ENCODE measurements around the gene ERVK3-1.
A peak's percentile ranks its signal among the peaks of the same experiment; 100 is the strongest.
"Not testable (repeated sequence)": the region's sequence is repeated elsewhere in the genome, so short reads cannot be mapped to it uniquely, and the experiment has no call there.

ERVK3-1 gene

DNA sequence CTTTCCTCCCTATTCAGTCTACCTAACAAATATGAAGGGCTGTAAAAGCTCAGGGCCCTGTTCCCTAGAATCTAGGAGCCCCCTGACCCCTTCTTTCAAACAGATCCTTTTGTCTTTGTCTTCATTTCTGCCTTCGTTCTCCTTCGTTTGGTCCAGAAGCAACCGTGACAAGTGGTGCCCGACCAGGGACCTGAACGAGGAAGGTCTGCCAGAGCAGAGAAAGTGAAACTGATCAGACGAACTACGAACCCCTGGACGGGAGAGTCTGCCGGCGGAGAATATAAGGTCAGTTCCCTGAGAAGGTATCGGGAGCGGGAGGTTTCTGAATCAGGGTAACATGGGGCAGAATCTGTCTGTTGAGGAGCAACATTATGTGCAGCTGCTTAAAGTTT lies 751 bp downstream of the ERVK3-1 start:
- no peak for DNase-seq

DNA sequence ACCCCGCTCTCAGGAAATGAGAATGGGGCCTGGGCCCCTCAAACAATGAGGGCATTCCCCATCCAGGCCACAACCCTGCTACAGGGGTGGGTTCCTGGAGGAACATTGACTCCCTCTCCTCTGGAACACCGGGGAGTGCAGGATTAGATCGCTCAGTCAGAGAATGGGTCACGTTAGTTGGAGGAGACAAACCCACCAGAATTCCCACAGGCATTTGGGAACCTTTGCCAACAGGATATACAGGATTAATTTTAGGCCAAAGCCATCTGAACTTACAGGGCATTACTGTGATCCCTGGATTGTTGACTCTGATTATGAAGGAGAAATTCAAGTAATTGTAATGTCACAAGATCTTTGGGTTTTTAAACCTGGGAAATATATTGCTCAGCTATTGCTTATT lies 2.6 kb downstream of the ERVK3-1 start:
- no peak for DNase-seq

DNA sequence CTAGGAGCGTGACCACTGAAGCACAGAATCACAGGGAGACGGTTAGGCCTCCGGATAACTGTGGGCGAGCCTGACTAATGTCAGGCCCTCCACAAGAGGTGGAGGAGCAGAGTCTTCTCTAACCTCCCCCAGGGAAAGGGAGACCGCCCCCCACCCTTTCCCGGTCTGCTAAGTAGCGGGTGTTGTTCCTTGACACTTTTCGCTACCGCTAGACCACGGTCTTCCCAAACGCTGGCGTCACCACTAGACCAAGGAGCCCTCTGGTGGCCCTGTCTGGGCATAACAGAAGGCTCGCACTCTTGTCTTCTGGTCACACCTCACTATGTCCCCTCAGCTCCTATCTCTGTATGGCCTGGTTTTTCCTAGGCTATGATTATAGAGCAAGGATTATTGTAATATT lies 5.5 kb downstream of the ERVK3-1 start:
- DNase-seq, result not testable (repeated sequence)

DNA sequence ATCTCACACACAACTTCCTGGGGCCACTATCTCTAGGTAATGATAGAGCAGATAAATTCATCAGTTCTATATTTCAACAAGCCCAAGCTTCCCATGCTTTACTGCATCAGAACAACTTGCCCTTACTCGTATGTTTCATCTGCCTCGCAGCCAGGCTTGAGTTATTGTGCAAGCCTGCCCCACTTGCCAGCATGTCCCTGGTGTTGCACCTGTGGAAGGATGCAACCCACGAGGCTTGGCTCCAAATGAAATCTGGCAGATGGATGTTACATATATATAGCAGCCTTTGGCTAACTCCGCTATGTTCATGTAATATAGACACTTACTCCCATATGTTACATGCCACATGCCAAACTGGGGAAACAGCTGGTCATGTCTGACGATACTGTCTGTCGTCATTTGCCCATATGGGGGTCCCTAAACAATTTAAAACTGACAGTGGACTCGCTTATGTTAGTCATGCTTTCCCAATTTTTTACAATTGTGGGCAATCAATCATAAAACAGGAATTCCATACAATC lies 6.2 kb downstream of the ERVK3-1 start:
- peak in 1 of 2 donors; percentile 20 for DNase-seq

DNA sequence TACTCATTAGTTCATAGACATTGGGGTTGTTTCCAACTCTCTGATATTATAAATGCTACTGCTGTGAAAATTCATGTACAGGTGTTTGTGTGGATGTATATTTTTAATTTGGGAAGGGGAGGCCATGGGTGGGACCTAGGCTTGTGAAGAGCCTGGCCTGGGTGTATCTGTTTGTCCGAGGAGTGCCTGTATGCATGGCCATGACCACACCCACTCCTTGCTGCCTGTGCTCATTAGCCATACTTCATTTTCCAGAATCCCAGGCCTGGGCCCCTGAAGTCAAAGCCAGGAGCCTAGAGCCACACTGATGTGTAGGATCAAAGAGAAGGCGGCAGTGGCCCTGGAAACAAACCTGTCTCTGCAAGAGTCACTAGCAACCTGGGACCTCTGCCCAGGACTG lies 10.4 kb downstream of the ERVK3-1 start:
- no peak for DNase-seq

DNA sequence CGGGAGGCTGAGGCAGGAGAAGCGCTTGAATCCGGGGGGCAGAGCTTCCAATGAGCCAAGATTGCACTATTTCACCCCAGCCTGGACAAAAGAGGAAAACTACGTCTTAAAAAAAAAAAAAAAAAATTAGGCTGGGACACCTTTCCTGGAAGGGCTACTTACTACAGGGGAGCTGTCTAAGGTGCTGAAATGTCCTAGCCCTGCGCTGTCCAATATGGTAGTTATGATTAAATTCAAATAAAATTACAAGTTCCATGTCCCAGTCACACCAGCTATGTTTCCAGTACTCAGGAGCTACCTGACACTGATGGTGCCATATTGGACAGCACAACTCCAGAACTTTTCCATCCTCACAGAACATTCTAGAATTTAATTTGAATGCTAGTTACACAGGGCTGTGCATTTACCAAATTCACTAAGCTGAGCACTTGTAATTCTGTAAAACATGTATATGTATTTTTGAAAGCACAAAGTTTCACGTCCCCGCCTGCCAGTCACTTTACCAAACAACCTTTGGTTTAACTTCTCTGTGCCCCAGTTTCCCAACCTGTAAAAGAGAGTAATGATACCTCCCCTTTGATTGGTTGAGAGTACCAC lies 12.4 kb downstream of the ERVK3-1 start:
- no peak for DNase-seq

DNA sequence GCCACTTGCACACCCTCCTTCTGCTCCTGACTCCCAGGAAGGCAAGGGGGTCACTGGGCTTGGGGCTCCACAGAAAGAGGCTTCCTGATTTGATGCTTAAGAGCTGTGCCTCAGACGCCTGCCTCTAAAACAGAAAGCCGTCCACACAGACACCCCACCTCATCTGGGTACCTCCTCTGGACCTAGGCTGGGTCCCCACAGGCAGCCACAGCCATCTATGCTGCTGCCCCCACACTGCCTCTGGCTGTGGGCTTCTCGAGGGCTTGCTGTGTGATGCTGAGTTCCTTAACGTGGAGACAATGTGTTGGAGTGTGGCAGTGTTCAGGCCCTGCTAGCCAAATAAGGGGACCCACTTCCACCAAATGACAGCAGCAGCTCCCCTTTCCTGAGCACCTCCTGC lies 13.1 kb downstream of the ERVK3-1 start:
- no peak for DNase-seq

DNA sequence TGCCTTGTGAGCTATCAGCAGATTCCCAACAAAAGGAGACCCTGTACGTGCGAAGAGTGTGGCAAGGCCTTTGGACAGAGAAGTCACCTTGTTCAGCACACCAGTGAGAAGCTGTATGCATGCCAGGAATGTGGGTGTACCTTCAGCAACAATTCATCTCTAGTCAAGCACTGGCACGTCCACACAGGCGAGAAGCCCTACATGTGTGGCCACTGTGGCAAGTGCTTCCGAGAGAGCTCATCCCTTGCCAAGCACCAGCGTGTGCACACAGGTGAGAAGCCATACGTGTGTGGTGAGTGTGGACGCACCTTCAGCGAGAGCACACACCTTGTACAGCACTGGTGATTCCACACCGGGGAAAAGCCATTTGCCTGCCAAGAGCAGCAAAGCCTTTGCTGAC lies 14.1 kb downstream of the ERVK3-1 start:
- DNase-seq, result no peak

DNA sequence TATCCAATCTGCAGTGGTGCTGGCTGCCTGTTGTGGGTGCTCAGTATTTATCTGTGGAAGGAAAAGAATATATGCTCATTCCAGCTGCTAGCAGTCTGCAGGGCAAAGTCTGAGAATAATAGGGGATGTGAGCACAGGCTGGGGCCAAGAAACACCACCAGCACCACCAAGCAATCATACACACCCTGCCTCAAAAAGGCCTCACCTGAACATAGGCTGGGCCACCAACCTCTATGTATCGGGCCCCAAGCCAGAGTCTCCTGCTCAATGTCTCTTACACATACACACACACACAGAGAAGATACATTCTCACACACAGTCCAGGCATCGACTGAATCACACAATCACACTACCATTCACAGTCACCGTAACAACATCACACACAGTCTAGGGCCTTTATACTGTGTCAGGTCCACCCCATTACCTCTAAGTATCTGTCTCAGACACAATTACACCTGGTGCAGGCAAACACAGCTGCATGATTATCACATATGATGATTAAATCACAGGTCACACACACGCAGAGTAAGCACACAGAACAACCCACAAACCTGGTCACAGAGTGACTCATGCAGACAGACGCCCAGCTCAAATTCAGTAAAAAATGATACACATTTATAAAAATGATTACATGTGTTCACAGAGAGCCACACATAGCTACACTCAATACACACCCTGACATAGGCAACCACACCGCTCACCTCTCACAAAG lies 20.3 kb downstream of the ERVK3-1 start:
- no peak for DNase-seq

DNA sequence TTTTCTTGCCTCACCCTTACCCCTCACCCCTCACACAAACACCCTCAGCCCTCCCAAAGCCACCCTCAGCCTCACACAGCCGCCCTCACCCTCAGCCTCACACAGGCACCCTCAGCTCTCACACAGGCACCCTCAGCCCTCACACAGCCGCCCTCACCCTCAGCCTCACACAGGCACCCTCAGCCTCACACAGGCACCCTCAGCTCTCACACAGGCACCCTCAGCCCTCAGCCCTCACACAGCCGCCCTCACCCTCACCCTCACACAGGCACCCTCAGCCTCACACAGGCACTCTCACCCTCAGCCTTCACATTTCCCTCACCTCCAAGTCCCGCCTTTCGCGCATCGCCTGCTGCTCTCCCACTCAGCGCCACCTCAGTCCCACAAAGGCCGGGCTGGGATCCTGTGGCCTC lies 21.3 kb downstream of the ERVK3-1 start:
- no peak for DNase-seq

DNA sequence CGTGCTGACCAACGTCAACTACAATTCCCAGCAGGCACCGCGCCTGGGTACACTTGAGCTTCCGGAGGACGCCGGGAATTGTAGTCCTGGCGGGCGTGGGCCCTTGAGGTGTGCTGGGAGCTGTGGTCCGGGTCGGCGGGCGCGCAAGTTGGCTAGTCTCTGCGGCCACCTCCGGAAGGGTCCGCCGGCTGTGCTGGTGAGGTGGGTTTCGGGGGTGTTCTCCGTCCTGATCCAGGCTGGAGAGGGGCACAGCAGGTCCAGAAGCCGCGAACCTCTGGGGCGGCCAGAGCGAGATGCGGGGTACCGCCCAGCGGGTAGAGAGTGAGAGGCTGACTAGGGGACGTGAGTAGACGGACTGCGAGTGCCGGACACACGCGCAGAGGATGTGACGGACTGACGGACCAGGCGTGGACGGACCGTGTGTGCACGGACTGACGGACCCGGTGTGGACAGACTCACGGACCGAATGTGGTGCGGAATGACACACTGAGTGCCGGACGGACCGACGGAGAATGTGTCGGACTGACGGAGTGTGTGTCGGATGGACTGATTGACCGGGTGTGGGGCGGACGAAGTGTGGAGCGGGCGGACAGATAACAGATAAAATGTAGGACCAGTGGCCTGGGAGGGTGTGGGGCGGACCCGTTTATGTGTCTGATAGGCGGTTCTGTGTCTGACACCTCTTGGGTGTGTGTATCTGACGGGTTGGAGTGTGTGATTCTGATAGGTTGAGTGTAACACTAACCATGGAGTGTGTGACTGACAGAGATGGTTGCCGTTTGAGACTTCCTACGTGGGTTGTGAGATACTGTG lies 21.9 kb downstream of the ERVK3-1 start, which contains the start of gene ZSCAN22:
TSS of gene ZSCAN22 (plus strand) at position 81 of the 813 bp plus-strand sequence. CDS start 7,809 bp downstream, outside the sequence.
- DNase-seq, result peak; percentile 95 to 97

DNA sequence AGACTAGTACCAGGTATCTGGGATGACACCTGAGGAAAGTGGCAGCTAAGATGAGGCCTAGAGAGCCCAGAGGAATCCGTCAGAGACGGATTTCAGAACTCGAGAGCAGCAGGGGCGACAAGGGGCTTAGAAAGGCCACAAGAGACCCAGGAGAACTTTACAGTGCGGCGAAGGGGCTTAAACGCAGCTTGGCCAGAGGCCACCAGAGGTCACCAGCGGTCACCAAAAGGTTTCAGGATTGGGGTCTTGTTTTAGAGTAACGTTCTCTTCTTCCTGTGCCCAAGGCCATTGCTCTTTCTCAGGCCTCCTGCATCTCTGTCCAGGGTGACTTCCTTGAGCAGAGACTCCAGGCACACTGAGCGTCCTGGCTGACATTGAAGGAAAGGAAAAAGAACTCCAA lies 23.8 kb downstream of the ERVK3-1 start:
- no peak for DNase-seq

DNA sequence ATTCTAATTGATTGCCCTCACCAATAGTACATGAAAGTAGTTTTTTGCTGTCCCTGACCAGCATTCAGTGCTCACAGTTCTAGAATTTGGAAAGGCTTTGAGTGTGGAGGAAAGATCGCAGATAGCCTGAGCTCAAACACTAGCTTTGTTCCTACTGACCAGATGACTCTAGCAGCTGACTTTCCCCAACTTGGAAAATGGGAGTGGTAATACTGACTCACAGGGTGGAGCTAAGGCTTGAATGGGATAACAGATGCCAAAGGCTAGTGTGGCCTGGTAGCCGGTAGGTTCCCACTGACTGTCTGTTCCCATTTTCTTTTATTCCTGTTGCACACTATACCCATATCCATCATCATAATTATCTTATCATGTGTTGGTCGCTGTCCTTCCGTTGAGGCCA lies 25.3 kb downstream of the ERVK3-1 start:
- DNase-seq, result peak; percentile 29 to 75

DNA sequence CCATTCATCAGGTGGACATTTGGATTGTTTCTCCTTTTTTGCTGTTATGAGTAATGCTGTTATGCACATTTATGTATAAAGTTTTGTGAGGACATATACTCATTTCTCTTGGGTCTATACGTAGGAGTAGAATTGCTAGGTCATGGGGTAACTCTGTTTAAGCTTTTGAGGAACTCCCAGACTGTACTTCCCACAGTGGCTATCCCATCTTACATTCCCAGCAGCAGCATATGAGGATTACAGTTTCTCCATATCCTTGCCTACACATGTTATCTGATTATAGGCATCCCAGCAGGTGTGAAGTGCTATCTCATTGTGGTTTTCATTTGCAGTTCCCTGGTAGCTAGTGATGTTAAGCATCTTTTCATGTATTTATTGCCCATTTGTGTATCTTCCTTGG lies 27.5 kb downstream of the ERVK3-1 start:
- DNase-seq, result no peak

DNA sequence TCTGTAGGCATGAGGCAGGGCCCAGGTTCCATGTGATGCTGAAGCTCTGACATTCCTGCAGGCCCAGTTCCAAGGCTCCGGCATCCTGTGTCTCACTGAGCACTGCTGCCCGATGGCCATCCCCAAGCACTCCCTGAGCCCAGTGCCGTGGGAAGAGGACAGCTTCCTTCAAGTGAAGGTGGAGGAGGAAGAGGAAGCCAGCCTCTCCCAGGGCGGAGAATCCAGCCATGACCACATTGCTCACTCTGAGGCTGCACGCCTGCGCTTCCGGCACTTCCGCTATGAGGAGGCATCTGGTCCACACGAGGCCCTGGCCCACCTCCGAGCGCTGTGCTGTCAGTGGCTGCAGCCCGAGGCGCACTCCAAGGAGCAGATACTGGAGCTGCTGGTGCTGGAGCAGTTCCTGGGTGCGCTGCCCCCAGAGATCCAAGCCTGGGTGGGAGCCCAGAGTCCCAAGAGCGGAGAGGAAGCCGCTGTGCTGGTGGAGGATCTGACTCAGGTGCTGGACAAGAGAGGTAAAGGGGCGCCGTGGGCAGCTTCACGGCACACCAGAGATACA lies 29.6 kb downstream of the ERVK3-1 start:
- no peak for DNase-seq

DNA sequence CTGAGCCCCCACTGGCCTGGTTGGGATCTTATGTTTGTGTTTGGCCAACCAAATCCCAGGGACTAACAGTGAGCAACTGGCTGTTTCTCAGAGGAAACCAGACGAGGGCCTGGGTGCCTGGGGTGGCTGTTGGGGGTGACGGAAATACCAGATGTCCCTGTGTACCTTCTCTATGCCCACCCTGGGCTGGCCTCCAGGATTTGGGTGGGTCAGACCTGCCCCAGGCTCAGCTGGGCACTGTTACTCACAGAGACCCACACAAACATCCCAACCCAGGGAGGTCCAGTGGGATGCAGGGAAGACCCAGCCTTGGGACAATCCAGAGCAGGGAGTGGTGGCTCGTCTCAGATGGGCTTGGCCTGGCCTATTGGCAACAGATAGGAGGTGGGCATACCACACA lies 30.5 kb downstream of the ERVK3-1 start:
- DNase-seq, result no peak

DNA sequence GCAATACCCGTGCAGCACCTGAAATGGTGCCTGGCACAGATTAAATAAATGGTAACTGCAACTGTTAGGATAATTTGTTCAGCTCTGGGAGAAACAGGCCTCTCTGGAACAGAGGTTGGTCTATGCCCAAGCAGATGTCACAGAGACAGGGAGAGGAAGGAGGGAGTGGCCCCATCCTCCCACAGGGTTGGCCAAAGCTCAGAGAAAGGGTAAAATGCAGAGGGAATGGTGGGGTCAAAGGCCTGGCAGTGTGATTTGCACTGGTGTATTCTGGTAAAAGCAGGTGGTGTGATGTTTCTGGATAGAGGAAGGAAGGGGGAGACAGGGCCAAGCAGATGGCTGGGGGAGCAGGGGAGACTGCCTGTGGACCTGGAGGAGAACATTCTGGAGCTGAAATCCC lies 31.0 kb downstream of the ERVK3-1 start:
- no peak for DNase-seq

DNA sequence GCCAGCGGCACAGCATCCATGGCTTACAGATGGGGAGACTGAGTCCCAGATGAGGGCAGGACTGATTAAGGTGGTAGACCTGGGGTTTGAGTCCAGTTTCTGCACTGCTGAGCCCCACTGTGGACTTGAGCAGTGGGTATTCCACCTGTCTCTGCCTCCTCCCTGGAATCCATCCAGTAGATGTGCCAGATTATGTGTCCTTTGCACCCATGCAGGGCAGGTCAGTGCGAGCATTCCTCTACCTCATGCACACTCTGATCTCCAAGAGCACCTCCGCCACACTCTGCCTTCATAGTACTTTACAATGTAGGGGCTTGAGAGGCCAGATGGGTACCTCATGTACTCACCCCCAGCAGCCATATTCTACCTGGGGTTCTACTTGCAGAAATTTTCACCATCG lies 31.6 kb downstream of the ERVK3-1 start:
- no peak for DNase-seq

DNA sequence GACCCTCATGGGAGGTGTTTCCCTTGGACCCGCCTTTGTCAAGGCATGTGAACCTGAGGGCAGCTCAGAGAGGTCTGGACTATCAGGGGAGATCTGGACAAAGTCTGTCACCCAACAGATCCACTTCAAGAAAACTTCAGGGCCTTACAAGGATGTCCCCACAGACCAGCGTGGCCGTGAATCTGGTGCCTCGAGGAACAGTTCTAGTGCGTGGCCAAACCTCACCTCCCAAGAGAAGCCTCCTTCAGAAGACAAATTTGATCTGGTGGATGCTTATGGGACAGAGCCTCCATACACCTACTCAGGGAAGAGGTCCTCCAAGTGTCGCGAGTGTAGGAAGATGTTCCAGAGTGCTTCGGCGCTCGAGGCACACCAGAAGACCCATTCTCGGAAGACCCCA lies 33.2 kb downstream of the ERVK3-1 start:
- DNase-seq, result no peak

DNA sequence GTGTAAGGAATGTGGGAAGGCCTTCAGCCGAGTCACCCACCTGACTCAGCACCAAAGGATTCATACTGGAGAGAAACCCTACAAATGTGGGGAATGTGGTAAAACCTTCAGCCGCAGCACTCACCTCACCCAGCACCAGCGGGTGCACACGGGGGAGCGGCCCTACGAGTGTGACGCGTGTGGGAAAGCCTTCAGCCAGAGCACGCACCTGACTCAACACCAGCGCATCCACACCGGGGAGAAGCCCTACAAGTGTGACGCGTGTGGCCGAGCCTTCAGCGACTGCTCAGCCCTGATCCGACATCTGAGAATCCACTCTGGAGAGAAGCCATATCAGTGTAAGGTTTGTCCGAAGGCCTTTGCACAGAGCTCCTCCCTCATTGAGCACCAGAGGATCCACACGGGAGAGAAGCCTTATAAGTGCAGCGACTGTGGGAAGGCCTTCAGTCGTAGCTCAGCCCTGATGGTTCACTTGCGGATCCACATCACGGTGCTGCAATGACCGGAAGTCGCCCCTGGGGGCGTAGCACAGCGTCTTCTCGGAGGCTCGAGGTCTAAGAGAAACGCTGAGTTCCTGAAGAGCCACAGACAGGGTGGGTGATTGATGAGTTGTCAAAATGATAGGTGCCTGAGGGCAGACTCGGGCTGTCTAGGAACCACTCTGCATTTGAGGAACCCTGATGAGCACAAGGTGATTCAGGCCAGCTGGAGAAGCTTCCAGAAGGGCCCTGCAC lies 33.8 kb downstream of the ERVK3-1 start:
- DNase-seq, result no peak

DNA sequence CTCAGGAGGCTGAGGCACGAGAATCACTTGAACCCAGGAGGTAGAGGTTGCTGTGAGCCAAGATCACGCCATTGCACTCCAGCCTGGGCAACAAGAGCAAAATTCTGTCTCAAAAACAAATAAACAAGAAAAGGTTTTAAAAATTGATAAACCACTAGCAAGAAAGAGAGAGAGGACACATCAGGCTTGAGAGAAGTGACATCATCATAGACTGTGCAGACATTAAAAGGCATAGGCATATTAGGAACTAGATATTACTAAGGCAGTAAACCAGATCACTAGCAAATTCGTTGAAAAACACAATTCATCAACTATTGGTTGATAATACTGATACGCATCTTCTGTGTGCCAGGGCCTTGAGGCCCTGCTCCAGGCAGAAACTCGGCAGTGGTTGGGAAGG lies 40.4 kb downstream of the ERVK3-1 start:
- no peak for DNase-seq
